ENCODE data around the gene PTPRN2. TPM values are rescaled to one million over a fixed set of nuclear protein-coding genes. Genes with fewer than 3 reads are reported as not detected.

PTPRN2 gene
- total RNA-seq, 1 experiment from 2014 or later, result 0.11 TPM

GRCh38 chr7:157865351-157866165 lies 722.1 kb downstream of the PTPRN2 start:
- peaks cover 5% of the 10 kb centered on the region for H3K9me3 ChIP-seq (ENCODE audit: low read depth, low read length, poor library complexity, severe bottlenecking)

DNA sequence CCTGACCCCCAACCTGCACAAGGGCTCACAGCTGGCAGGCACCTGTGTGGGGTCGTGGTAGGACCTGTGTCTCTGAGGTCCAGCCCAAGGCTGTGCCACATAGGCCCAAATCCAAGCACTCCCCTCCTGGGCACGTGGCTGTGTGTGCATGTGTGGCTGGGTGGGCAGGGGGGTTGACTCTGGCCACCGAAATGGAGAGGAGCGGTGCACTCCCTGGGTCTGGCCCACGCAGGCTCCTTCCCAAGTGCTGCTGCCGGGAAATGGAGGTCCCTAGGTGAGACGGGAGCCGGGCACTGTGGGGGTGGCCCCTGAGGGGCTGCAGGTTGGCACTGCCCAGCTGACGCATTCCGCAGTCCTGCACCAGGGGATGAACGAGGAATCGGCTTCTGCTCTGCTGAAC lies 722.7 kb downstream of the PTPRN2 start:
- no peak for DNase-seq (ENCODE audit: low spot score)
- Histone ChIP-seq H3K9me3 (ENCODE audit: low read depth, low read length, poor library complexity, severe bottlenecking) (peaks cover 4% of the 10 kb centered on the region), H3K27ac (ENCODE audit: low read depth, low read length, poor library complexity, severe bottlenecking) (no peak overlapping the region), H3K27me3 (replicated peaks; ENCODE audit: insufficient read depth, low read depth, low read length, poor library complexity) (peaks cover 3% of the 10 kb centered on the region), H3K4me1 (ENCODE audit: insufficient read depth, low read length, poor library complexity, severe bottlenecking) (no peaks in the 10 kb centered on the region), H3K4me3 (ENCODE audit: low read depth, low read length, poor library complexity, severe bottlenecking) (no peak overlapping the region), H3K36me3 (ENCODE audit: insufficient read depth, low read length, poor library complexity, severe bottlenecking) (no peaks in the 10 kb centered on the region)
- ChIA-PET POLR2A (ENCODE audit: low non-redundant PET) (no interaction called here), CTCF (no interaction called here)
- intact Hi-C loops (cut with micrococcal nuclease; ENCODE audit: unreplicated experiment), result no loop called here
- BruUV-seq (replicated peaks), result no TSS peak
- TF ChIP-seq EZH2 (IDR thresholded peaks at IDR 0.05; ENCODE audit: borderline replicate concordance, low read depth, low read length, poor library complexity, severe bottlenecking) (no peak), CTCF (conservative IDR thresholded peaks at IDR 0.05; ENCODE audit: low read depth, low read length) (no peak)

More at GRCh38 chr7:157865351-157866165, 722.1 kb downstream of the PTPRN2 start:
- peaks cover 4% of the 10 kb centered on the region for H3K27me3 ChIP-seq (replicated peaks; ENCODE audit: insufficient read depth, low read depth, low read length, poor library complexity)
- CTCF ChIA-PET, result no interaction called here
- no peak overlapping the region for H3K4me3 ChIP-seq (ENCODE audit: low read depth, low read length, poor library complexity, severe bottlenecking)
- no TSS peak for BruUV-seq (replicated peaks)
- intact Hi-C loops (cut with micrococcal nuclease; ENCODE audit: unreplicated experiment), result no loop called here
- no peaks in the 10 kb centered on the region for H3K4me1 ChIP-seq (ENCODE audit: insufficient read depth, low read length, poor library complexity, severe bottlenecking)
- no peak overlapping the region for H3K27ac ChIP-seq (ENCODE audit: low read depth, low read length, poor library complexity, severe bottlenecking)
- TF ChIP-seq CTCF (conservative IDR thresholded peaks at IDR 0.05; ENCODE audit: low read depth, low read length), result no peak
- H3K36me3 ChIP-seq (ENCODE audit: insufficient read depth, low read length, poor library complexity, severe bottlenecking), result no peaks in the 10 kb centered on the region
- POLR2A ChIA-PET (ENCODE audit: low non-redundant PET), result no interaction called here
- no peak for DNase-seq (ENCODE audit: low spot score)

DNA sequence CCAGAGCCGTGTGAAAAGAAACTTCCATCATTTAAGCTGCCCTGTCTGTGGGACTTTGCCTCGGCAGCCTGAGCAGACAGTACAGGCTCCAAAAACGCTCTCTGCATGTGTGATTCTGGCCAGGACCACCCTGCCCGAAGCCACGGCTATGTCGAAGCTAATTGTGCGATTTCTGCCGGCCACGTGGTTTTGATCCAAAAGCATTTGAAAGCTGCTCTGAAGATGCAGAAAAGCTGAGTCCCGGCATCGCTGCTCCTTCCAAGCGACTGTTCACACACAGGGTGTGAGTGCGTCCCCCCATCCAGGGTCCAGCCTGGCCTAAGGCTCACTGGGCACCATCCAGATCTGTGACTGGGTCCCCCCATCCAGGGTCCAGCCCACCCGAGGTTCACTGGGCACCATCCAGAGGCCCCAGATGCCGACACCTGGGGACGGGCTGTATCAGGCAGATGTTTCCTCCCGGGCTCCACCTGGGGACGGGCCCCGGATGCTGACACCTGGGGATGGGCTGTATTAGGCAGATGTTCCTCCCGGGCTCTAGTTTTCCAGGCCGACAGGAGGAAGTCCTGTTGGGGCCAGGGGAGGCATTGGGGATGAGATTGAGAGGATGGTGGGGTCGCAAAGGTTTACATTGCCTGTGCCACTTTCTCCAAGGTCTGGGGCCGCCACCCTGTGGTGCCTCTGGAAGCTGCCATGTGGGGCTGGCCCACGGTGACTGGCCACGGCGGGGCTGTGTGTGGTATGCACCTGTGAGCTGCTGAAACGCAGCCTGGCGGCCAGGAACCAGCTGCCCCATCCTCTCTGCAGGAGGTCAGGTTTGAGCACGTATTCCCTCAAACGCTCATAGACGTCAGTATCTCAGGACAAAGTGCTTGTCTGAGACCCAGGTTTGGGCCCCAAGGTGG lies 723.5 kb downstream of the PTPRN2 start:
- TF ChIP-seq CTCF (conservative IDR thresholded peaks at IDR 0.05; ENCODE audit: low read depth, low read length) (no peak), EZH2 (IDR thresholded peaks at IDR 0.05; ENCODE audit: borderline replicate concordance, low read depth, low read length, poor library complexity, severe bottlenecking) (no peak)
- intact Hi-C loops (cut with micrococcal nuclease; ENCODE audit: unreplicated experiment), result no loop called here
- POLR2A ChIA-PET (ENCODE audit: low non-redundant PET), result no interaction called here
- no TSS peak for BruUV-seq (replicated peaks)
- Histone ChIP-seq H3K9me3 (ENCODE audit: low read depth, low read length, poor library complexity, severe bottlenecking) (no peaks in the 10 kb centered on the region), H3K27me3 (replicated peaks; ENCODE audit: insufficient read depth, low read depth, low read length, poor library complexity) (no peaks in the 10 kb centered on the region), H3K36me3 (ENCODE audit: insufficient read depth, low read length, poor library complexity, severe bottlenecking) (no peaks in the 10 kb centered on the region), H3K4me1 (ENCODE audit: insufficient read depth, low read length, poor library complexity, severe bottlenecking) (no peaks in the 10 kb centered on the region), H3K27ac (ENCODE audit: low read depth, low read length, poor library complexity, severe bottlenecking) (no peak overlapping the region), H3K4me3 (ENCODE audit: low read depth, low read length, poor library complexity, severe bottlenecking) (no peak overlapping the region)
- no peak for DNase-seq (ENCODE audit: low spot score)
- CTCF ChIA-PET, result no interaction called here

Measured in A673 (cell line).